ENCODE data around the gene PTPRJ.

DNA sequence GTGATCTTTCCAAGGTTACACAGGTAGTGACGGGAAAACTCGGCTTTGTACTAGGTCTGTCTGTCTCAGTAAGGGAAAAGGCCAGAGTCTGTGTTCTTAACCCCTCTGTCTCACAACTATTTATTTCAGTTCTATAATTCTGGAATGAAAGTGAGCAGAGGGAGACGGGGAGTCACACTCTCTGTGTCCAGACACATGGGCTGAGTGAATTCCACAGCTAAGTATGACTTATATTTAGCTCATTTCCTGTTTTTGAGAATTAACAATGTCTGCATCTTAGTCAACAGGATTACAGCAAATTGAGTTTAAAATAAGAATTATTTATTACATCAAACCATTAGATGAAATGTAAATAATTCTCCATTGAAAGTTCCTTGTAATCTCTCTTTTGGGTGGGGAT, 173.8 kb downstream of the PTPRJ start:
- TF ChIP-seq, protein P1, sequence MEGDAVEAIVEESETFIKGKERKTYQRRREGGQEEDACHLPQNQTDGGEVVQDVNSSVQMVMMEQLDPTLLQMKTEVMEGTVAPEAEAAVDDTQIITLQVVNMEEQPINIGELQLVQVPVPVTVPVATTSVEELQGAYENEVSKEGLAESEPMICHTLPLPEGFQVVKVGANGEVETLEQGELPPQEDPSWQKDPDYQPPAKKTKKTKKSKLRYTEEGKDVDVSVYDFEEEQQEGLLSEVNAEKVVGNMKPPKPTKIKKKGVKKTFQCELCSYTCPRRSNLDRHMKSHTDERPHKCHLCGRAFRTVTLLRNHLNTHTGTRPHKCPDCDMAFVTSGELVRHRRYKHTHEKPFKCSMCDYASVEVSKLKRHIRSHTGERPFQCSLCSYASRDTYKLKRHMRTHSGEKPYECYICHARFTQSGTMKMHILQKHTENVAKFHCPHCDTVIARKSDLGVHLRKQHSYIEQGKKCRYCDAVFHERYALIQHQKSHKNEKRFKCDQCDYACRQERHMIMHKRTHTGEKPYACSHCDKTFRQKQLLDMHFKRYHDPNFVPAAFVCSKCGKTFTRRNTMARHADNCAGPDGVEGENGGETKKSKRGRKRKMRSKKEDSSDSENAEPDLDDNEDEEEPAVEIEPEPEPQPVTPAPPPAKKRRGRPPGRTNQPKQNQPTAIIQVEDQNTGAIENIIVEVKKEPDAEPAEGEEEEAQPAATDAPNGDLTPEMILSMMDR (conservative IDR thresholded peaks at IDR 0.05; ENCODE audit: low read depth, low read length): no peak
- no peak for TF ChIP-seq EZH2phosphoT487 (IDR thresholded peaks at IDR 0.05; ENCODE audit: borderline replicate concordance, low read length)
